ENCODE data around the gene TTC28. TPM values are rescaled to one million over a fixed set of nuclear protein-coding genes. Genes with fewer than 3 reads are reported as not detected.

Gene TTC28
- total RNA-seq, 4 donors from 2014 or later: 35.6 to 42.6 (median 36.9) TPM

GRCh38 chr22:28252539-28252938 lies 427.1 kb downstream of the TTC28 start:
- intact Hi-C loops (cut with DNase I): no loop called here
- DNase-seq (ENCODE audit: extremely low spot score): no peak
- Histone ChIP-seq H3K4me1 (no peaks in the 10 kb centered on the region), H3K9me3 (no peaks in the 10 kb centered on the region), H3K27me3 (no peaks in the 10 kb centered on the region), H3K4me3 (no peak overlapping the region), H3K27ac (replicated peaks in 1 of 4) (no peak overlapping the region), H3K36me3 (peaks cover 0 to 5% (median 0%) of the 10 kb centered on the region in 4 donors)
- 82% methylated on average over 2 of the region's 2 CpGs for WGBS
- no peak for TF ChIP-seq CTCF (IDR thresholded peaks at IDR 0.05)
- TF ChIP-seq POLR2A (IDR thresholded peaks at IDR 0.05; ENCODE audit: low read depth): no peak
- no peak for TF ChIP-seq POLR2AphosphoS5 (IDR thresholded peaks at IDR 0.05)
- TF ChIP-seq EP300 (IDR thresholded peaks at IDR 0.05): no peak

GRCh38 chr22:28250036-28250695 lies 429.5 kb downstream of the TTC28 start:
- peaks cover 0 to 3% (median 0%) of the 10 kb centered on the region in 4 donors for H3K36me3 ChIP-seq
- 70% methylated on average over 2 of the region's 2 CpGs for WGBS
- no peaks in the 10 kb centered on the region for H3K9me3 ChIP-seq
- intact Hi-C loops (cut with DNase I): no loop called here
- peaks cover 0 to 12% (median 0%) of the 10 kb centered on the region in 4 donors for H3K4me1 ChIP-seq
- no peak for TF ChIP-seq CTCF (IDR thresholded peaks at IDR 0.05)
- no peak for TF ChIP-seq POLR2AphosphoS5 (IDR thresholded peaks at IDR 0.05)
- H3K4me3 ChIP-seq: no peak overlapping the region
- DNase-seq (ENCODE audit: extremely low spot score): no peak
- no peak overlapping the region for H3K27ac ChIP-seq (replicated peaks in 1 of 4)
- H3K27me3 ChIP-seq: no peaks in the 10 kb centered on the region

DNA sequence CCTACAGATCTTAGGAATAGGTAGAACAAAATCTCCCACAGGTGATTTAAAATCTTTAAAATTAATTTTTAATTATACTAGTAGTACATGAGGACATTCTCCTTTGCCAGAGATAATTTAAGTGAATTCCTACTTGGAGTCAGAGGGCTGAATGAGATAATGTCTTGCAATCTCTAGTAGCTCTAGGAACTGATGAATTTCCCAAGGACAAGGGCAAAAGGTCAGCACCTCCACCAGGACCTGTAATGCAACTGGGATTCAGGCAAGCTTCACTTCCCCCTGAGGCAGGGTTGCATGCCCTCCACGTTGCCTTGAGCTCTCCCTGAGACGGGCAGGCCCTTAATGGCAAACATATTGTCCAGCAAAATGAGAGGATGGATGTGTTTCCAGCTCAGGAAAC lies 430.2 kb downstream of the TTC28 start:
- 71% methylated on average over 2 of the region's 2 CpGs for WGBS
- Histone ChIP-seq H3K27ac (replicated peaks in 1 of 4) (no peak overlapping the region), H3K4me1 (peaks cover 0 to 17% (median 0%) of the 10 kb centered on the region in 4 donors), H3K9me3 (no peaks in the 10 kb centered on the region), H3K4me3 (no peak overlapping the region), H3K36me3 (no peaks in the 10 kb centered on the region), H3K27me3 (no peaks in the 10 kb centered on the region)
- DNase-seq (ENCODE audit: extremely low spot score): no peak
- TF ChIP-seq POLR2AphosphoS5 (IDR thresholded peaks at IDR 0.05): no peak
- TF ChIP-seq CTCF (IDR thresholded peaks at IDR 0.05): no peak
- no peak for TF ChIP-seq POLR2A (IDR thresholded peaks at IDR 0.05; ENCODE audit: low read depth)
- no peak for TF ChIP-seq EP300 (IDR thresholded peaks at IDR 0.05)
- intact Hi-C loops (cut with DNase I): no loop called here

GRCh38 chr22:28247667-28248363 lies 431.8 kb downstream of the TTC28 start:
- H3K36me3 ChIP-seq: no peaks in the 10 kb centered on the region
- intact Hi-C loops (cut with DNase I): no loop called here
- no peak overlapping the region for H3K27ac ChIP-seq (replicated peaks in 1 of 4)
- H3K4me3 ChIP-seq: no peak overlapping the region
- no peak for DNase-seq (ENCODE audit: extremely low spot score)
- peaks cover 0 to 17% (median 0%) of the 10 kb centered on the region in 4 donors for H3K4me1 ChIP-seq
- H3K27me3 ChIP-seq: no peaks in the 10 kb centered on the region
- TF ChIP-seq POLR2AphosphoS5 (IDR thresholded peaks at IDR 0.05) (no peak), POLR2A (IDR thresholded peaks at IDR 0.05; ENCODE audit: low read depth) (no peak), CTCF (IDR thresholded peaks at IDR 0.05) (no peak), EP300 (IDR thresholded peaks at IDR 0.05) (no peak)
- no peaks in the 10 kb centered on the region for H3K9me3 ChIP-seq

All from esophagus muscularis mucosa (tissue), 4 donors.